A549 treated with ZK216348 at 1 μM for 4 hours (cell line): ENCODE measurements around the gene VPS35L. TPM values are rescaled to one million over a fixed set of nuclear protein-coding genes. Genes with fewer than 3 reads are reported as not detected.

Source experiments
- total RNA-seq: library from RNA; stranded (reverse); fragments of 200-300 nt; extraction: Qiagen RNA extraction; gene quantifications from 5 replicates; pipeline ENCODE4 v1.2.3, GENCODE V29; 2022; ENCODE audit warnings: low read depth

VPS35L gene
- 28.8 to 33.5 TPM (median 31.3 TPM) in 5 replicates for total RNA-seq

GRCh38 chr16:19555186-19555937 is at the start of gene VPS35L:
TSS of gene VPS35L (plus strand) at chr16:19555703. CDS start at chr16:19555730, 27 bp downstream.

GRCh38 chr16:19521471-19522396 is 33.8 kb upstream of the VPS35L start, which contains the start of gene GDE1:
TSS of gene GDE1 (minus strand) at chr16:19522098. CDS start at chr16:19521964, 134 bp downstream.

GRCh38 chr16:19523559-19524355 is 31.7 kb upstream of the VPS35L start, which contains the start of gene CCP110:
TSS of gene CCP110 (plus strand) at chr16:19523942. CDS start at chr16:19527882, 3,940 bp downstream.

GRCh38 chr16:19717741-19718623 is 162.5 kb downstream of the VPS35L start, which contains the start of the genes IQCK and KNOP1:
TSS of gene IQCK (plus strand) at chr16:19718271. CDS start at chr16:19718307, 36 bp downstream.
TSS of gene KNOP1 (minus strand) at chr16:19718227. CDS start at chr16:19715035, 3,192 bp downstream.

Other genes starting within 250 kb of the VPS35L start
- 5.7 to 7.4 TPM (median 6.8 TPM) in 5 replicates for gene TMC5, start 137.8 kb upstream of the VPS35L start, total RNA-seq
- 71.8 to 92.2 TPM (median 76.9 TPM) in 5 replicates for gene GDE1, start 33.6 kb upstream of the VPS35L start, total RNA-seq
- 5.9 to 10.3 TPM (median 9.1 TPM) in 5 replicates for gene CCP110, start 31.8 kb upstream of the VPS35L start, total RNA-seq
- gene KNOP1, start 162.5 kb downstream of the VPS35L start, total RNA-seq, result 37.6 to 49.8 TPM (median 45.1 TPM) in 5 replicates
- gene IQCK, start 162.6 kb downstream of the VPS35L start, total RNA-seq, result 8.5 to 10.6 TPM (median 9.1 TPM) in 5 replicates